ENCODE data around the gene COX7B.

COX7B gene

DNA sequence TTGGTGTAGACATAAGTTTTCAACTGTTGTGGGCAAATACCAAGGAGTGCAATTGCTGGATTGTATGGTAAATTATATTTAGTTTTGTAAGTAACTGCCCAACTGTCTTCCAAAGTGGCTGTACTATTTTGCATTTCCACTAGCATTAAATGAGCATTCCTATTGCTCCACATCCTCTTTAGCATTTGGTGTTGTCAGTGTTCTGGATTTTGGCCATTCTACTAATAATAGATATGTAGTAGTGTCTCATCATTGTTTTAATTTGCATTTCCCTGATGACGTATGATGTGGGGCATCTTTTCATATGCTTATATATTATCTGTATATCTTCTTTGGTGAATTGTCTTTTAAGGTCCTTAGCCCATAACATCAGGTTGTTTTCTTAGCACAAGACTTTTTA lies 52.9 kb downstream of the COX7B start:
- Histone ChIP-seq H3F3A (ENCODE audit: insufficient read depth, low read length) (no peaks in the 10 kb centered on the region), H3K9me3 (replicated peaks; ENCODE audit: insufficient read depth, low read length) (no peaks in the 10 kb centered on the region), H3K27ac (ENCODE audit: low read length) (no peak overlapping the region), H3K4me1 (ENCODE audit: low read length) (no peaks in the 10 kb centered on the region), H3K4me2 (ENCODE audit: low read depth, low read length) (no peak overlapping the region), H3K9me2 (replicated peaks; ENCODE audit: insufficient read depth, low read length) (no peaks in the 10 kb centered on the region), H4K20me1 (ENCODE audit: insufficient read depth, low read length) (no peaks in the 10 kb centered on the region), H3K79me2 (ENCODE audit: low read length) (peaks cover 16% of the 10 kb centered on the region; the same call in 1 of the 2 replicates), H2AFZ (ENCODE audit: low read length) (no peak overlapping the region), H3K36me3 (replicated peaks; ENCODE audit: insufficient read depth, low read length) (no peaks in the 10 kb centered on the region), H3K9ac (ENCODE audit: low read length) (no peak overlapping the region), H3K27me3 (replicated peaks; ENCODE audit: insufficient read depth, low read length) (no peaks in the 10 kb centered on the region), H3K4me3 (ENCODE audit: low read length) (no peak overlapping the region)
- DNase-seq = no peak
- TF ChIP-seq, protein P1, sequence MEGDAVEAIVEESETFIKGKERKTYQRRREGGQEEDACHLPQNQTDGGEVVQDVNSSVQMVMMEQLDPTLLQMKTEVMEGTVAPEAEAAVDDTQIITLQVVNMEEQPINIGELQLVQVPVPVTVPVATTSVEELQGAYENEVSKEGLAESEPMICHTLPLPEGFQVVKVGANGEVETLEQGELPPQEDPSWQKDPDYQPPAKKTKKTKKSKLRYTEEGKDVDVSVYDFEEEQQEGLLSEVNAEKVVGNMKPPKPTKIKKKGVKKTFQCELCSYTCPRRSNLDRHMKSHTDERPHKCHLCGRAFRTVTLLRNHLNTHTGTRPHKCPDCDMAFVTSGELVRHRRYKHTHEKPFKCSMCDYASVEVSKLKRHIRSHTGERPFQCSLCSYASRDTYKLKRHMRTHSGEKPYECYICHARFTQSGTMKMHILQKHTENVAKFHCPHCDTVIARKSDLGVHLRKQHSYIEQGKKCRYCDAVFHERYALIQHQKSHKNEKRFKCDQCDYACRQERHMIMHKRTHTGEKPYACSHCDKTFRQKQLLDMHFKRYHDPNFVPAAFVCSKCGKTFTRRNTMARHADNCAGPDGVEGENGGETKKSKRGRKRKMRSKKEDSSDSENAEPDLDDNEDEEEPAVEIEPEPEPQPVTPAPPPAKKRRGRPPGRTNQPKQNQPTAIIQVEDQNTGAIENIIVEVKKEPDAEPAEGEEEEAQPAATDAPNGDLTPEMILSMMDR (IDR thresholded peaks at IDR 0.05; ENCODE audit: low read length) = no peak
- TF ChIP-seq EZH2phosphoT487 (IDR thresholded peaks at IDR 0.05; ENCODE audit: low read length) (no peak), EZH2 (optimal IDR thresholded peaks at IDR 0.05; ENCODE audit: low read depth, low read length) (no peak)

DNA sequence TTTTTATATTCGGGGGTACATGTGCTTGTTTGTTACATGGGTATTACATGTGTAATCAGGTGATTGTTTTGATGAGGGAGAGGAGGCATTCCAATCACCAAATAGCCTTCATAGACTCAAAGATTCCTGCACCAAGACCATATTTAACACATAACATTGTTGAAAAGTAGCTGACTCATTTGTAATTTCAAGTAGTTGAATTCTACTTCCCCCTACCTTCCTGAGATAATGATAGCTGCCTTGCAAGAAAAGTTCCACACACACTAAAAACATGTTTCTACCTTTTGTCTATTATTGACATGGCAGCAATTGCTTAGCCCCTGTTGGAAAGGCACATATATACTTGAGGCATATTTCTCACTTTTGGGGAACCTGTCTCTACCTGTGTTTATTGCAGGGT lies 54.0 kb downstream of the COX7B start:
- Histone ChIP-seq H4K20me1 (ENCODE audit: insufficient read depth, low read length) (no peaks in the 10 kb centered on the region), H3K9me3 (replicated peaks; ENCODE audit: insufficient read depth, low read length) (no peaks in the 10 kb centered on the region), H3K4me3 (ENCODE audit: low read length) (no peak overlapping the region), H3K4me2 (ENCODE audit: low read depth, low read length) (no peak overlapping the region), H3K9ac (ENCODE audit: low read length) (no peak overlapping the region), H3K36me3 (replicated peaks; ENCODE audit: insufficient read depth, low read length) (no peaks in the 10 kb centered on the region), H3K9me2 (replicated peaks; ENCODE audit: insufficient read depth, low read length) (no peaks in the 10 kb centered on the region), H3K27me3 (replicated peaks; ENCODE audit: insufficient read depth, low read length) (no peaks in the 10 kb centered on the region), H3K27ac (ENCODE audit: low read length) (no peak overlapping the region), H2AFZ (ENCODE audit: low read length) (no peak overlapping the region), H3K4me1 (ENCODE audit: low read length) (peaks cover 8% of the 10 kb centered on the region; the same call in 1 of the 2 replicates), H3F3A (ENCODE audit: insufficient read depth, low read length) (no peaks in the 10 kb centered on the region), H3K79me2 (ENCODE audit: low read length) (peaks cover 22% of the 10 kb centered on the region)
- TF ChIP-seq, protein P1 (IDR thresholded peaks at IDR 0.05; ENCODE audit: low read length) = no peak
- TF ChIP-seq EZH2 (optimal IDR thresholded peaks at IDR 0.05; ENCODE audit: low read depth, low read length) (no peak), EZH2phosphoT487 (IDR thresholded peaks at IDR 0.05; ENCODE audit: low read length) (no peak)
- no peak for DNase-seq

DNA sequence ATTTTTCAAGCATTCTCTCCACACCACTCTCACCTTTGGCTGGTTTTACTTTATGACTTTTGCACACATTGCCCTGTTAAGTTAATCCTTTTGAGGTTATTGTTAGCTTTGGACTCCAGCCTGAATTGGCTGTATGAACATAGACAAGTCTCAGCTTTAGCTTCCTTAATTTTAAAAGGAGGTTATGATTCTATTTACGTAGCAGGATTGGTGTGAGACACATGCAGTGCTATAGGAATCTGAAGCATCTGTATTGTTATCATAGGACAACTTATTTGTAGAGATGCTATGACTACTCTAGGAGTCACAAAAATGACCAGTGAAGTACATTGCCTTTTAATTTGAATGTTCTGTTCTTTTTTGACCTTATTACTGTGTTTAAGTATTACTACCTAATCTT lies 54.4 kb downstream of the COX7B start:
- Histone ChIP-seq H3K9ac (ENCODE audit: low read length) (no peak overlapping the region), H3K27me3 (replicated peaks; ENCODE audit: insufficient read depth, low read length) (no peaks in the 10 kb centered on the region), H3K79me2 (ENCODE audit: low read length) (peaks cover 25% of the 10 kb centered on the region), H3K4me1 (ENCODE audit: low read length) (peaks cover 8% of the 10 kb centered on the region; the same call in 1 of the 2 replicates), H3K4me3 (ENCODE audit: low read length) (no peak overlapping the region), H3K27ac (ENCODE audit: low read length) (no peak overlapping the region), H4K20me1 (ENCODE audit: insufficient read depth, low read length) (no peaks in the 10 kb centered on the region), H3K36me3 (replicated peaks; ENCODE audit: insufficient read depth, low read length) (no peaks in the 10 kb centered on the region), H3K4me2 (ENCODE audit: low read depth, low read length) (no peak overlapping the region), H2AFZ (ENCODE audit: low read length) (no peak overlapping the region), H3F3A (ENCODE audit: insufficient read depth, low read length) (no peaks in the 10 kb centered on the region), H3K9me2 (replicated peaks; ENCODE audit: insufficient read depth, low read length) (no peaks in the 10 kb centered on the region), H3K9me3 (replicated peaks; ENCODE audit: insufficient read depth, low read length) (no peaks in the 10 kb centered on the region)
- TF ChIP-seq EZH2 (optimal IDR thresholded peaks at IDR 0.05; ENCODE audit: low read depth, low read length) (no peak), EZH2phosphoT487 (IDR thresholded peaks at IDR 0.05; ENCODE audit: low read length) (no peak)
- TF ChIP-seq, protein P1 (IDR thresholded peaks at IDR 0.05; ENCODE audit: low read length) = no peak
- no peak for DNase-seq

Data from MM.1S (cell line).